Trophoblast cell (in vitro differentiated cells and primary cell): Measurements from ENCODE around the gene SYNM.

Source experiments
- DNase-seq, 2 donors: peaks; one replicate each; pipeline ENCODE4 v3.0.0-alpha.2; 2016
- H2AFZ ChIP-seq: 2 replicates; pipeline ENCODE4 v1.6.1; 2013; ENCODE audit warnings: low read length, moderate library complexity, mild to moderate bottlenecking; ENCODE audit not compliant: insufficient read depth, poor library complexity
- H2AK5ac ChIP-seq: 2 replicates; pipeline ENCODE4 v1.6.1; 2013; ENCODE audit warnings: mild to moderate bottlenecking, low read length
- H2BK120ac ChIP-seq: 2 replicates; pipeline ENCODE4 v1.6.1; 2013; ENCODE audit warnings: low read length, mild to moderate bottlenecking, moderate library complexity; ENCODE audit not compliant: insufficient read depth, poor library complexity
- H2BK12ac ChIP-seq: 2 replicates; pipeline ENCODE4 v1.6.1; 2013; ENCODE audit warnings: mild to moderate bottlenecking, low read length, moderate library complexity
- H2BK5ac ChIP-seq: 2 replicates; pipeline ENCODE4 v1.6.1; 2013; ENCODE audit warnings: low read length, low read depth, moderate library complexity, mild to moderate bottlenecking; ENCODE audit not compliant: poor library complexity
- H3K14ac ChIP-seq: 2 replicates; pipeline ENCODE4 v1.6.1; 2013; ENCODE audit warnings: mild to moderate bottlenecking, low read length
- H3K18ac ChIP-seq: 2 replicates; pipeline ENCODE4 v1.6.1; 2013; ENCODE audit warnings: mild to moderate bottlenecking, low read length
- H3K23ac ChIP-seq: 2 replicates; pipeline ENCODE4 v1.6.1; 2013; ENCODE audit warnings: low read length
- H3K27ac ChIP-seq: 2 replicates; pipeline ENCODE4 v1.5.1; 2013; ENCODE audit warnings: low read depth, mild to moderate bottlenecking, inconsistent platforms, low read length, moderate library complexity
- H3K27me3 ChIP-seq: 2 replicates; pipeline ENCODE4 v1.6.1; 2013; ENCODE audit warnings: inconsistent platforms, mild to moderate bottlenecking, low read length, moderate library complexity; ENCODE audit not compliant: insufficient read depth
- H3K36me3 ChIP-seq, 2 experiments: 1 replicate in 1 of 2; 2 replicates in 1 of 2; pipeline ENCODE4 v1.6.1; 2013; ENCODE audit warnings: low read length in 2 of 2, mild to moderate bottlenecking in 2 of 2, moderate library complexity in 1 of 2; ENCODE audit not compliant: insufficient read depth in 2 of 2, control insufficient read depth in 1 of 2
- H3K4ac ChIP-seq: 2 replicates; pipeline ENCODE4 v1.6.1; 2013; ENCODE audit warnings: low read depth, mild to moderate bottlenecking, low read length, moderate library complexity
- H3K4me1 ChIP-seq, 2 experiments: 1 replicate in 1 of 2; 2 replicates in 1 of 2; pipeline ENCODE4 v1.6.1; 2013; ENCODE audit warnings: low read length in 2 of 2, mild to moderate bottlenecking in 2 of 2, moderate library complexity in 1 of 2; ENCODE audit not compliant: insufficient read depth in 2 of 2, control insufficient read depth in 1 of 2
- H3K4me2 ChIP-seq: 2 replicates; pipeline ENCODE4 v1.6.1; 2013; ENCODE audit warnings: inconsistent platforms, mild to moderate bottlenecking, low read length, moderate library complexity
- H3K4me3 ChIP-seq: 2 replicates; pipeline ENCODE4 v1.5.1; 2013; ENCODE audit warnings: mild to moderate bottlenecking, low read depth, low read length, inconsistent platforms
- H3K79me1 ChIP-seq: one replicate; pipeline ENCODE4 v1.6.1; 2013; ENCODE audit warnings: low read length
- H3K79me2 ChIP-seq: 2 replicates; pipeline ENCODE4 v1.6.1; 2013; ENCODE audit warnings: low read length, mild to moderate bottlenecking; ENCODE audit not compliant: control insufficient read depth, insufficient read depth, poor library complexity
- H3K9ac ChIP-seq: 2 replicates; pipeline ENCODE4 v1.6.1; 2013; ENCODE audit warnings: mild to moderate bottlenecking, low read length
- H3K9me3 ChIP-seq: 2 replicates; pipeline ENCODE4 v1.6.1; 2013; ENCODE audit warnings: low read depth, mild to moderate bottlenecking, control low read depth, inconsistent platforms, low read length; ENCODE audit not compliant: insufficient read depth
- H4K12ac ChIP-seq: 2 replicates; pipeline ENCODE4 v1.6.1; 2013; ENCODE audit warnings: low read depth, mild to moderate bottlenecking, low read length, moderate library complexity
- H4K8ac ChIP-seq: 2 replicates; pipeline ENCODE4 v1.6.1; 2013; ENCODE audit warnings: low read depth, mild to moderate bottlenecking, low read length, moderate library complexity
- H4K91ac ChIP-seq: one replicate; pipeline ENCODE4 v1.6.1; 2013; ENCODE audit warnings: low read depth, mild to moderate bottlenecking, low read length, moderate library complexity
- WGBS: extraction: QIAGEN DNeasy Blood & Tissue Kit; methylation state at CpG from one replicate; pipeline ENCODE4 v1.1.7; 2013; ENCODE audit warnings: missing lambda C conversion rate; ENCODE audit not compliant: insufficient read length, insufficient coverage; ENCODE audit errors: extremely low coverage; 5-methylcytosine and 5-hydroxymethylcytosine counted together

The SYNM gene

DNA sequence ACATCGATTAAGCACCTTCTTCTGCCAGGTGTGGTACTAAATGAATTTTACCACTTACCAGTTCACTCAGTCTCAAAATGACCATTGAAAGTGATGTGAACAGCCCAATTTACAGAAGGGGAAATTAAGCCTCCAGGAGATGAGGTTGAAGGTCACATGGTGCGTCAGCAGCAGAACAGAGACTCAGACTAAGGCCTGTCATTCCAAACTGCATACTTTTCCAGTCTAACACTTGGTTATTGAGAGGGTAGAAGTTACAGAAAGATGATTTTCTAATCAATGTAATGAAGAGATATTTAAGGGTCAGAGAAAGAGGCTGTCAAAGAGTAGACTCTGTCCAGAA, 76.1 kb downstream of the SYNM start:
- WGBS: no CpG with 5 or more reads among the region's 2 CpGs
- Histone ChIP-seq H3K27ac (no peak overlapping the region), H3K79me1 (no peaks in the 10 kb centered on the region), H3K4me3 (no peak overlapping the region), H2BK120ac (no peak overlapping the region), H2BK5ac (no peak overlapping the region), H2BK12ac (no peak overlapping the region), H3K18ac (no peak overlapping the region), H4K8ac (no peak overlapping the region), H3K4ac (no peak overlapping the region), H2AK5ac (no peak overlapping the region), H3K9me3 (no peaks in the 10 kb centered on the region), H3K14ac (no peak overlapping the region), H3K27me3 (no peaks in the 10 kb centered on the region), H3K4me1 (peaks cover 0 to 4% of the 10 kb centered on the region in 2 experiments), H3K79me2 (no peaks in the 10 kb centered on the region), H3K36me3 (peaks cover 5 to 8% of the 10 kb centered on the region in 2 experiments), H3K9ac (no peak overlapping the region), H4K91ac (no peak overlapping the region), H4K12ac (no peak overlapping the region), H3K4me2 (no peak overlapping the region), H3K23ac (no peak overlapping the region), H2AFZ (no peak overlapping the region)
- DNase-seq: no peak

DNA sequence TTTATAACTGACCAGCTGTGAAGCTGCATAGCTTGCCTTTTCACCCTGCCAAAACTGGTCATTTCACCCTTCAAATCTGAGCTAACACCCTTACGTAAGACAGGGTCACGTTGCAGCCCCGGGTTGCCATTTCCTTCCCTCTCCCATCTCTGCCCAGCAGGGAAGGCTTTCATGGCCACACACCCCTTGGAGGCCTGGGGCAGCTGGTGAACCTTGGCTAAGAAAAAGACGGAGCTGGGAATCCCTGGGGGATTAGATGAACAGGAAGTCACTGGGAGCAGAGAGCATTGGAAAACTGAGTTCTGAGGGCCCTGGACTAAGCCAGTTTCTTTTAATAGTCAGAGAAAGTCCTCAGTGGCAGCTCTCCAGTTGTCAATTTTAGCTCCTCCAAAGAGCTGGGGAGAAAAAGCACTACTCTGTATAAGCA, 76.7 kb downstream of the SYNM start:
- H3K9me3 ChIP-seq: no peaks in the 10 kb centered on the region
- no peaks in the 10 kb centered on the region for H3K27me3 ChIP-seq
- H2AFZ ChIP-seq: no peak overlapping the region
- H4K8ac ChIP-seq: no peak overlapping the region
- peaks cover 5 to 8% of the 10 kb centered on the region in 2 experiments for H3K36me3 ChIP-seq
- H3K79me2 ChIP-seq: no peaks in the 10 kb centered on the region
- no peak overlapping the region for H3K23ac ChIP-seq
- no peak overlapping the region for H3K9ac ChIP-seq
- no peak overlapping the region for H2BK5ac ChIP-seq
- no peak overlapping the region for H3K4me2 ChIP-seq
- no peak overlapping the region for H2AK5ac ChIP-seq
- no peak overlapping the region for H4K12ac ChIP-seq
- no peak for DNase-seq
- H2BK120ac ChIP-seq: no peak overlapping the region
- H3K4ac ChIP-seq: no peak overlapping the region
- WGBS: no CpG with 5 or more reads among the region's 4 CpGs
- H3K14ac ChIP-seq: peak overlapping the region; percentile 53
- H3K27ac ChIP-seq: no peak overlapping the region
- H3K4me1 ChIP-seq: peaks cover 0 to 4% of the 10 kb centered on the region in 2 experiments
- H3K18ac ChIP-seq: no peak overlapping the region
- no peak overlapping the region for H4K91ac ChIP-seq
- H3K79me1 ChIP-seq: no peaks in the 10 kb centered on the region
- H2BK12ac ChIP-seq: no peak overlapping the region
- no peak overlapping the region for H3K4me3 ChIP-seq

DNA sequence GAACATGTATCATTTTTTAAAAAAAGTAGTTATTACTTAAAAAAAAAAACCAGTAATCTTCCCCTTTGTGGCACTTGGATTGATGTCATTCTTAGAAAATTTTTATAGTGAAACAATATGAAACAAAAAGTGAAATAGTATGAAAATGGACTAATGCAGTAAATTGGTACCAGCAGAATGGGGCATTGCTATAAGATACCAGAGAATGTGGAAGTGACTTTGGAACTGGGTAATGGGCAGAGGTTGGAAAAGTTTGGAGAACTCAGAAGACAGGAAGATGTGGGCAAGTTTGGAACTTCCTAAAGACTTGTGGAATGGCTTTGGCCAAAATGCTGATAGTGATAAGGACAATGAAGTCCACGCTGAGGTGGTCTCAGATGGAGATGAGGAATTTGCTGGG, 77.9 kb downstream of the SYNM start:
- no peaks in the 10 kb centered on the region for H3K79me2 ChIP-seq
- no peak overlapping the region for H2BK120ac ChIP-seq
- peaks cover 5 to 8% of the 10 kb centered on the region in 2 experiments for H3K36me3 ChIP-seq
- H3K4ac ChIP-seq: no peak overlapping the region
- H2AK5ac ChIP-seq: no peak overlapping the region
- H3K18ac ChIP-seq: no peak overlapping the region
- H4K12ac ChIP-seq: no peak overlapping the region
- no peaks in the 10 kb centered on the region for H3K9me3 ChIP-seq
- H3K4me2 ChIP-seq: no peak overlapping the region
- WGBS: no CpG with 5 or more reads among the region's 1 CpG
- no peak overlapping the region for H4K8ac ChIP-seq
- H4K91ac ChIP-seq: no peak overlapping the region
- no peak overlapping the region for H3K9ac ChIP-seq
- no peak overlapping the region for H2BK12ac ChIP-seq
- no peak for DNase-seq
- no peak overlapping the region for H2BK5ac ChIP-seq
- no peak overlapping the region for H3K23ac ChIP-seq
- H3K79me1 ChIP-seq: no peaks in the 10 kb centered on the region
- no peak overlapping the region for H3K27ac ChIP-seq
- no peaks in the 10 kb centered on the region for H3K27me3 ChIP-seq
- H2AFZ ChIP-seq: no peak overlapping the region
- H3K14ac ChIP-seq: no peak overlapping the region
- H3K4me3 ChIP-seq: no peak overlapping the region
- peaks cover 0 to 4% of the 10 kb centered on the region in 2 experiments for H3K4me1 ChIP-seq
